ENCODE results near the gene DCUN1D2.
"Not testable (repeated sequence)": the region's sequence is repeated elsewhere in the genome, so short reads cannot be mapped to it uniquely, and the experiment has no call there.

Gene DCUN1D2

DNA sequence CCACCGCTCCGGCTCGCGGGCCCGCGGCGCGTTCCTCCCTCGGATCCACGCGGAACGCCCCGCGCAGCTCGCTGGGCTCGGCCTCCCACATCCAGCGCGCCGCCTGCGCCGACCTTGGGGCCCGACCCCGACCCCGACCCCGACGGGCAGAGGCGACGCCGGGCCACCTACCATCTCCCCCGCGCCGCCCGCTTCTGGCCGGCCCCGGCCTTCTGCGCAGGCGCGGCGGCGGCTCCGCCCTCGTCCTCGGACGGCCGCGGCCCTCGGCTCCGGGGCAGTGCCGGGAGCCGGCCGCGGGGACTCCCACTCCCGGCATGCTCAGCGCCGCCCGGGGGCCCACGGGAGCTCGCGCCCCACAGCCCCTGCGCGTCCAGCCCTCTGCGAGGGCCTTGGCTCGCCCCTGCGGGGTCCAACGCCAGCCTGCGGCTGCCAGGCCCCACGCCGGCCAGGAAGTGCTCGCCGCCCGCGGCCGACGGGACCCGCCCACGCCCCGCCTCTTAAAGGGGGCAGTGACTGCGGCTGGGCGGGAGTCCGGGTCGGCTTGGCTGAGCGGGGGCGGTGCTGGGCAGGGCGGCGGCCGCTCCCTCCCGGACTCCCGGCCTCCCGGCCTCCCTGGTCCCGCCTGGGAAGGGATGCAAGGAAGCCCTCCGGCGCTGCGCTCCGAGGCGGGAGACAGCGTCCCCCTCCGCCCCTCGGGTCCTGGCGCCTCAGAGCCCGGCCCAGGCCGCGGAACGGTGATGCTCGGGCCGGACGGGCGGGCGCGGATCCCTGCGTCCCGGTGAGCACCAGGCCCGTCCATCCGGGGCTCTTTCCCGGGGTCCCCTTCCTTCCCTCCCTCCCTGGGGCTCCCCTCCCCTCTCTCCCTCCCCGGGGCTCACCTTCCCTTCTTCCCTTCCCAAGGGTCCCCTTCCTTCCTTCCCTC lies at the start of gene DCUN1D2:
Gene DCUN1D2, minus strand, starts transcription at position 216 of the 922 bp plus-strand sequence. Its CDS starts 42 bp downstream, at position 174.
- no peak for FAIRE-seq

DNA sequence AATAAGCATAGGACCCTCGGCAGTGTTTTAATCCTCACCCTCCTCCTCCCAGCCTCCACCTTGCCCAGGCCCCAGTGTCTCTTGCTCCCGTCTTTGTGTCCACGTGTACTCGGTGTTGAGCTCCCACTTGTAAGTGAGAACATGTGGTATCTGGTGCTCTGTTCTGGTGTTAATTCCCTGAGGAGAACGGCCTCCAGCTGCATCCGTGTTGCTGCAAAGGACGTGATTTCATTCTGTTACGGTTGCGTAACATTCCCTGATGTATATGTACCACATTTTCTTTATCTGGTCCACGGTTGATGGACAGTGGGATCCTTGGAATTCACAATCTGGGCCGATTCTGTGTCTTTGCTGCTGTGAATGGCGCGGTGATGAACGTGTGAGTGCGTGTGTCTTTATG lies 49.3 kb upstream of the DCUN1D2 start:
- FAIRE-seq = no peak

DNA sequence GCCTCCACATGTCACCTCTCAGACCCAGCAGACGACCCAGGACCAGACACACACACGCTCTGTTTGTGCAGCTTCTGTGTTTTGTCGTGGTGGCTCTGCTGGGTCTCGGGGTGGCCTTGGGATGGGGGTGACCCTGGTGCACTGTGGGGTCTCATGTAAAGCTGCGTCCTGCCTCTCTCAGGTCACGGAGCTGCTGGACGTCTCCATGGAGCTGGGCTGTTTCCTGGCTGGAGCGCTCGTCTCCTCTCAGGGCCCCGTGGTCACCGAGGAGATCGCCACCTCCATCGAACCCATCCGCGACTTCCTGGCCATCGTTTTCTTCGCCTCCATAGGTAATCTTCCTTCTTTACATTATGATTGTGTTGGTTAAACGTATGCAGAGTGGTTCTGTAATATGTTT lies 48.7 kb upstream of the DCUN1D2 start:
- no peak for FAIRE-seq

DNA sequence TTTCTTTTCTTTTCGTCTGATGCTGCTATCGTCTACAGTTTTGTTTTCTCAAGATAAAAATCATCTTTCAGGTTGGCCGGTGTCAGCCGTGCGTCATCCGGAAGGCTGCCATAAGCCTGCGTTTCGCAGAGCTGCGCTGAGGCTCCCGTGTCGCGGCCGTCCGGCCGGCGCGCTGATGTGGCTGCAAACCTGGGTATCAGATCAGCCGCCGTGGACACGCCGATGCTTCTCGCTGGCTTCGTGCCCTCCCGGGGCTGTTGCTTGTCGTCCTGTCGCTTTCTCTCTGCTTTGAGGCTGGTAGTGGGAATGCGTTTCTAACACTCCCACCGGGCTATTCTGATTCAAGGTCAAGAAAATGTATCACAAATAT lies 48.2 kb upstream of the DCUN1D2 start:
- no peak for FAIRE-seq

DNA sequence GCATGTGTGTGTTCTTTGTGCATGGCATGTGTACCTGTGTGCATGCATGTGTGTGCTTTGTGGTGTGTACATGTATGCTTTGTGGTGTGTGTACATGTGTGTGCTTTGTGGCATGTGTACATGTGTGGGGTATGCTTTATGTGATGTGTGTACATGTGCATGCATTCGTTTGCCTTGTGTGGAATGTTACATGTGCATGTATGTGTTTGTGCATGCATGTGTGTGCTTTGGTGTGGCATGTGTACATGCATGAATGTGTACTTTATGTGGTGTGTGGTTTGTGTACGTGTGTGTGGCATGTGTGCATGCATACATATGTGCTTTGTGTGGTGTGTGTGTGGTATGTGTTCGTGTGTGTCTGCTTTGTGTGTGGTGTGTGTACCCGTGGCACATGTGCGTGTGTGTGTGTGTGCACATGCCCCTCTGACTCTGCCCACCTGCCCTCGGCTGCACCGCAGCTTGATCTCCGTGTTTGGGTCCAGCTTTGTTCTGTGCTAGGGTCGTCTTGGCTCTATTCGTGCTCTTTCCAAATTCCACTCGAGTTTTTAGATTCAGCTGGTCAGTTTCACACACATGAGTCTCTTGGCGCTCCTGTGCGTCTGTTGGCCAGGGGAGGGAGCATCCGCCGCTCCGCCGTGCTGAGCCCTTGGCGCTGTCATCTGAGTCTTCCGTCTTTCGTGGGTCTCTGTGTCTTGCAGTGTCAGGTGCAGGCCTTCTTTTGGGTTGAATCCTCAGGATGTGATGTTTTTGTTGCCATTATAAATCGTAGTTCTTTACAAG lies 47.6 kb upstream of the DCUN1D2 start:
- no peak for FAIRE-seq

DNA sequence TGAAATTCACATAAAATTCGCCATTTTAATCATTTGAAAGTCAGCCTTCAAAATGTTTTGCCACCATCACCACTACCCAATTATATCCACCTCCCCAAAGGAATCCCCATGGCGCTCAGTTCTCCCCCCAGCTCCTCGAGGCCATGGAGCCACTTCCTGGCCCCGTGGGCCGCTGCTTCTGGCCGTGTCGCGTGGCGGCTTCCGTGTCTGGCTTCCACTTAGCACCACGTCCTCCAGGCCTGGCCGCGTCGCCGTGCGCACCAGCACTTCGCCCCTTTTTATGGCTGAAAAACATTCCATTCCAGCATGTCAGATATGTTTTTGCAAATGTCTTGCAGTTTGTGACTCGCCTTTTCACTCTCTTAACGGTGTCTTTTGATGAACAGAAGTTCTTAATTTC lies 46.7 kb upstream of the DCUN1D2 start:
- FAIRE-seq = no peak

DNA sequence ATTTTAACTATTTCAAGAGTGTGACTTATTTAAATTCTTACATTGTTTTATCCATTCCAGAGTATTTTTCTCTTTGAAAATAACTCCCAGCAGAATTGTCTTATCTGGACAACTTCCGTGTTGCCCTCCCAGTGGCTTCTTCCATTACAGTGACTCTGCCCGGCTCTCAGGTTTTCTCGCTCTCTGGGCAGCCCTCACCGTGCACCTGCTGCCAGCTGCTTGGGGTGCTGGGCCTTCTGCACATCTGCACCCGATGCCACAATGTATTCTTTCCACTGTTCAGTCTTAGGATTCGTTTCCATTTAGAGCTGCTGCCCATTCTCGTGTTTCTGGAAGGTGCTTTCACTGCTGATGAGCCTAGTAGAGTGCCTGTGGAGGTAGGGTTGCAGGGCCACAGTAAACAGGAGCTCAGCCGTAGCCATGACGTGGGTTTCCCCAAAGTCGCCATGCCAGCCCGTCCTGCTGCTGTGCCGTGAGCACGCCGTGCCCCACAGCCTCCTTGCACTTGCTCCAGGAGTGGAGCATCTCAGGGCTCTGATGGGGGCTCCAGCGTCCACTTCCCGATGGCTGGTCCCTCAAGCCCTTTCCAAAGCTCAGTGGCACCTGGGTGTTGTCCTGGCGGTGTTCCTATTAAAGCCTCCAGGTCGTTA lies 46.1 kb upstream of the DCUN1D2 start:
- no peak for FAIRE-seq

DNA sequence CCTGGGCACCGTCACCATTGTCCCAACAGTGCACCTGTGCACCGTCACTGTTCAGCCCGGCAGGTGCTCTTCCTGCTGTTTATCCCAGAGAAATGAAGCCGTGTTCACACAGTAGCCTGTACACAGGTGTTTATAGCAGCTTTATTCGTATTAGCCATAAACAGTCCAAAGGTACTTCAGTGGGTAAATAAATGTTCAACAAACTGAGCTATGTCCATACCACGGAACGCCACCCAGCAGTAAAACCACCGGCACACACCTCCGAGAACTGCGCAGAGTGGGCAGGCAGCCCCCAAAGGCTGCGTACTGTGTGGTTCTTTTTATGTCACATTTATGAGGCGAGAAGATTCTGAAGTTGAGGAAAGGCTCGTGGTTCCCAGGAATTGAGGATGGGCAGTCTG lies 44.9 kb upstream of the DCUN1D2 start:
- no peak for FAIRE-seq

DNA sequence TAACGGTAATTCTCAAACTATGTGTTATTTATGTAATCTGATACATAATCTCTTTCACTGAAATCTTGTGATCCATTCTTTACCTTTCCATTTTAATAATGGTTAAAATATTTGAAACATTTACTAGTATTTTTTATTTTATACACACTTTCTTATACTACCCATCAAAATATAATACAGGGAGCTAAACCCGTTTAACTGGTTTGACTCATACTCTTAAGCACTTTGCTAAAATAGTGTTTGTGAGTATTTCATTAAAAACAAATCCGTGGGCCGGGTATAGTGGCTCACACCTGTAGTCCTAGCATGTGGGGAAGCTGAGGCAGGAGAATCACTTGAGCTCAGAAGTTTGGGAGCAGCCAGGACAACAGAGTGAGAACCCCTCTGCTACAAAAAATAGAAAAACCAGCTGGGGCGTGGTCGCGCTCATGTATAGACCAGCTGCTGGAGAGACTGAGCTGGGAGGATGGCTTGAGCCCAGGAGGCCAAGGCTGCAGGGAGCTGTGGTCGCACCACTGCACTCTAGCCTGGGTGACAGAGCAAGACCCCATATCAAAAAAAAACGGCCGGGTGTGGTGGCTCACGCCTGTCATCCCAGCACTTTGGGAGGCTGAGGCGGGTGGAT lies 43.8 kb upstream of the DCUN1D2 start:
- no peak for FAIRE-seq

DNA sequence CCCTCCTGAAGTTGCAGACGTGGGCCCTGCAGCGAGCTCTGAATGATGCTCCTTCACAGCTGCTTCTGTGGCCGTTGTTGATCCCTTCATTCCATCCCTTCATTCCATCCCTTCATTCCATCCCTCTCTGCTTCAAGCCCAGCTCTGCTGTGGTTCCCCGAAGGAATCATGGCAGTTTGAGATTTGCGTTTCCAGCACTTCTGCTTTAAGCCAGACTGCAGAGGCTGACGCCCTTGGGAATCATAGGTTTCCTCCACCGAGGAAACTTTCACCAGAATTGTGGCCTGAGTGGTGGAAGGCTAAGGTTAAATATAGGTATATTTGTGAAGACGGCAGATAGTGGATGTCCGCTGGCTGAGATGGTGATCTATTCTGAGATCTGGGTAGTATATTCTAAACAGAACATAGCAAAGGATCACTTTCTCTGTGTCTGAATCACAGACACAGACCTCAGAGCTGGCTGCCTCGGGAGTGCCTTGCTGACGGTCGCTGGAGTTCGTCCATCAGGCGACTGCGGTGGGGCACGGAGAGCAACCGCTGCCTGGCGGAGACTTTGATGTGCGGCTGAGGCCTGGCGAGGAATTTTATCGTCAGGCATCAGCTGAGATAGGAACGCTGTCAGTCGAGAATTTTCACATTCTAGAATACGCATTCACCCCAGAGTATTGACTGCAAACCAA lies 42.8 kb upstream of the DCUN1D2 start:
- FAIRE-seq = no peak

DNA sequence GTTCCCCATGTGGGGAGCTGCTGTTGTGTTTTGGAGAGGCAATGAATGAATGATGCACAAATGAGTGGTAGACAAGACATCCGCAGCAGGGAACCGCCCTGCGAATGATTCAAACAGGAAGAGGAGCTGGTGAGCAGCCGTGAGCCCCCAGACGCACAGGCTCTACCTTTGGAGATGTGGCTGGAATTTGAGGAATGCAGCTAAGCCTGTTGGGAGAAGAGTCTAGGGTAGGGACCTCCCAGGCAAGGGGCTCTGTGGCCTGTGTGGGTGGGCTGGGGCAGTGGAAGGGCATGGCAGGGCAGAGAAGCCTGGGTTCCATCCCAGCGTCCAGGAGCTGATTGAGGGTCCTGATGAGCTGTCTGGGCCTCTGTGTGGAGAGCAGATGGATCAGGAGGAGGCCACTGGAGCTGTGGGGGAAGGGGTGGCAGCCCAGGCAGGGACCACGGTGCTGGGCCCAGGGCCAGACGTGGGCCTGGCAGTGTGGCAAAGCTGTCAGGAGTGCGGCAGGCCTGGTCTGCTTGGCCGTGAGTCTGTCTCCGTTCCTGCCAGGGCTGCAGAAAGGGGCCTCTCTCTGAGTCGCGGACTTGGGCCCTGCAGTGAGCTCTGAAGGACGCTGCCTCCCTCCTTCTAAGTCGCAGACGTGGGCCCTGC lies 41.8 kb upstream of the DCUN1D2 start:
- no peak for FAIRE-seq

DNA sequence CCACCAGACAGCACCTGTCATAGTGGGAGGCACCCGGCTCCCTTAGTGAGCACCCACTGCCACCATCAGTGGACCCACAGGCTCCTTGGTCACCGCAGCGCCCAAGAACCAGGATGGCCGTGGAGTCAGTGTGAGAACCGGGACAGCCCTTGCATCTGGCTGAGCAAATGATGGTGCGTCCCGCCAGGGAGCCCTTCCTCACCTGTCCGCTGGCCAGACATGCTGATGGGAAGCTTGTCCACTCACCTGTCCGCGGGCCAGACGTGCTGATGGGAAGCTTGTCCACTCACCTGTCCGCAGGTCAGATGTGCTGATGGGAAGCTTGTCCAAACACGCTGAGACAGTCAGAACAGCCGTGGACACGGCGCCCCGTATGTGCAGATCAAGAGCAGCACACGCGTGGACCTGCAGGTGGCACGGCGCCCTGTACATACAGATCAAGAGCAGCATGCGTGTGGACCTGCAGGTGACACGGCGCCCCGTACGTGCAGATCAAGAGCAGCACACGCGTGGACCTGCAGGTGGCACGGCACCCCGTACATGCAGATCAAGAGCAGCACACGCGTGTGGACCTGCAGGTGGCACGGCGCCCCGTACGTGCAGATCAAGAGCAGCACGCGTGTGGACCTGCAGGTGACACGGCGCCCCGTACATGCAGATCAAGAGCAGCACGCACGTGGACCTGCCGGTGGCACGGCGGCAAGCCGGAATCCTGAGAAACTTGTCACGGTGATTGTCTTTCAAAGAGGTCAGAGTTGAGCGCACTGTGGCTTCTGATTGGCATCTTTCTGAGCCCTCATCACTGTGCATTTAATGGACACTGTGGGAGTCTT lies 40.7 kb upstream of the DCUN1D2 start:
- no peak for FAIRE-seq

DNA sequence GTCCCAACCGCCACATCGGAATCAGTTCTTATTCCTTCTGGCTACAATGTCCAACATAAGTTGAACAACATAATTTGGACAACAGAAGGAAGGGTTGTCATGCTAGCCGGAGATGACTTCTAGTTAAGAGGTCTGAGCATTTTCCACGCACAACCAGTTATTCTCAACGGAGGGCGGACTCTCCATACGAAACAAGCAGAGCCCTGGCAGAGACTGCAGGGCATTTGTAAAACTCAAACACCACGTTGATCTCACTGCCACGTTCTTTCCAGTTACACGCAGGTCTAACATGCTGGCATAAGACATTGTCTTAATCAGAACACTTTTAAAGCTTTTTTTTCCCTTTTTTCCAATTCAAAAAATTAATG lies 38.3 kb upstream of the DCUN1D2 start:
- no peak for FAIRE-seq

DNA sequence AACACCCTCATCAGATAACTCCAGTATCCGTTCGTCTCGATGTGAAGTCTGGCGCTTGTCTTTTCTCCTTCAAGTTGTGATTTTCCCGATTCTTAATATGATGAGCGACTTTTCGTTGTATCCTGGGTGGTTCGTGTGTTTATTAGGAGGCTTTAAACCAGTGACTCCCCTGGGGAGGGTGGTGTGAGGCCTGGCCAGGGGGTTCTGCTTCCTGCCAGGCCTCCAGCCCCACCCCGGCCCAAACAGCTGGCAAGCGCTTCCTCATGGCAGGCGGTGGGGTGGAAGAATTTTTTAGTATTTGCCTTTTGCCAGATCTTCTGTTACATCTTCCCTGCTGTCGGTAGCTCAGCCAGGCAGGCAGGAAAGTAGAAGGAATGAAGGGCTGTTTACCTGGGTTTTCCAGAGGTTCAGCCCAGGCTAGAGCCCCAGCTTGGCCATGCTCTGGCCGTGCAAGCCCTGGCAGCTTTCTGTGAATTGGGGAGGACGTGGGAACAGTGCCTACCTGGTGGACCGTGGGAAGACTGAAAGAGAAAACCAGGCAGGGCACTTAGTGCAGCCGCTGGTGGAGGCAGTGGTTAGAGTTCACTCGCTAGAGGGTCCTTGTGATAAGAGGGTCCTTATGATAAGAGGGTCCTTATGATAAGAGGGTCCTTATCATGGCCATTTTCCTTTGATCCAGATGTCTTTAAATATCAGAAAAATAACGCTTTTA lies 37.7 kb upstream of the DCUN1D2 start:
- no peak for FAIRE-seq

DNA sequence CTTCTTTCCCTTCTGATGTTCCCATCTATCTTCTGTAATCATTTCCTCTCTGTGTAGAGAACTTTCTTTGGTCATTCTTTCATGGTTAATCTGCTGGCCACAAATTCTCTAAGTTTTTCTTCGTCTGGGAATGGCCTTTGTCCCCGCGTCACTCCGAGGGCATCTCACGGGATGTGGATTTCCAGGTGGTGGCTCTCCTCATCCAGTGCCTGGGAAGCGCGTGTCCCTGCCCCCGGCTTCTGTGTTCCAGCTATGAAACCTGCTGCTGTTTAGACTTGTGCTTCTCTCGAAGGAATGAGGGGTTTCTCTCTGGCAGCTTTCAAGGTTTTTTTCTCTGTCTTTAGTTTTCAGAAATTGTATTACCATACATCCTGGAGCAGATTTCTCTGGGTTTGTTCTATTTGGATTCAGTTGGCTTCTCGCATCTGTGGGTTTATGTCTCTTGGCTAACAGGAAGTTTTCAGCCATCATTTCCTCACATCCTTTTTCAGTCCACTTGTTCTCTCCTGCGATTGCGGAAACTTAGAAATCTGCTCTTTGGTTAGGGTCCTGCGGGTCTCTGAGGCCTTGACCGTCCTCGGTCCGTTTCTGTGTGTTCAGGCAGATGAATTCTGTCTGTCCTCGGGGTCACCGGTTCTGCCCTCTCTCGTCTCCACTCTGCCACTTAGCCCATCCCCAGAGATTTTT lies 36.9 kb upstream of the DCUN1D2 start:
- no peak for FAIRE-seq

DNA sequence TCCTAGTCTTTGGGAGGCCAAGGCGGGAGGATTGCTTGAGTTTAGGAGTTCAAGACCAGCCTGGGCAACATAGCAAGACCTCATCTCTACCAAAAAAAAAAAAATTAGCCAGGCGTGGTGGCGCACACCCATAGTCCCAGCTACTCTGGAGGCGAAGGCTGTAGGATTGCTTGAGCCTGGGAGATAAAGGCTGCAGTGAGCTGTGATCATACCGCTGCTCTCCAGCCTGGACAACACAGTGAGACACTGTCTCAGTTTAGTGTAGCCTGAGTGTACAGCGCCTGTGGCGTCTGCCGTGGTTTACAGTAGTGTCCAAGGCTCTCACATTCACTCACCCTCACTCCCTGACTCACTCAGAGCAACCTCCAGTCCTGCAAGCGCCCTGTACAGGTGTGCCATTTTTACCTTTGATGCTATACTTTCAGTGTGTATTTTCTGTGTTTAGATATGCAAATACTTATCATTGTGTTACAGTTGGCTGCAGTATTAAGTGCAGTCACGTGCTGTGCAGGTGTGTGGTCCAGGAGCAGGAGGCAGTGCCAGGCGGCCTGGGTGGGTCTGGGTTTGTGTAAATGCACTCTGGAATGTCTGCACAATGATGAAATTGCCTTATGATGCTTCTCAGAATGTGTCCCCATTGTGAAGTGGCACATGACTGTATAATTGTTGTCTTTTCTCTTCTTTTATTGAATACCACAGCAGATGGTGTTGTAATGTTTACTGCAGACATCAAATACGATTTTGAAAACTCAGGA lies 36.1 kb upstream of the DCUN1D2 start:
- no peak for FAIRE-seq

DNA sequence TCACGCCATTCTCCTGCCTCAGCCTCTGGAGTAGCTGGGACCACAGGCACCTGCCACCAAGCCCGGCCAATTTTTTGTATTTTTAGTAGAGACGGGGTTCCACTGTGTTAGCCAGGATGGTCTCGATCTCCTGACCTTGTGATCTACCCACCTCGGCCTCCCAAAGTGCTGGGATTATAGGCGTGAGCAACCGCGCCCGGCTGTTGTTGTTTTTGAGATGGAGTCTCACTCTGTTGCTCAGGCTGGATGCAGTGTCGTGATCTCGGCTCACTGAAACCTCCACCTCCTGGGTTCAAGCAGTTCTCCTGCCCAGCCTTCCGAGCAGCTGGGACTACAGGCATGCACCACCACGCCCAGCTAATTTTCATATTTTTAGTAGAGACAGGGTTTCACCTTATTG lies 31.9 kb upstream of the DCUN1D2 start:
- not testable (repeated sequence) for FAIRE-seq

DNA sequence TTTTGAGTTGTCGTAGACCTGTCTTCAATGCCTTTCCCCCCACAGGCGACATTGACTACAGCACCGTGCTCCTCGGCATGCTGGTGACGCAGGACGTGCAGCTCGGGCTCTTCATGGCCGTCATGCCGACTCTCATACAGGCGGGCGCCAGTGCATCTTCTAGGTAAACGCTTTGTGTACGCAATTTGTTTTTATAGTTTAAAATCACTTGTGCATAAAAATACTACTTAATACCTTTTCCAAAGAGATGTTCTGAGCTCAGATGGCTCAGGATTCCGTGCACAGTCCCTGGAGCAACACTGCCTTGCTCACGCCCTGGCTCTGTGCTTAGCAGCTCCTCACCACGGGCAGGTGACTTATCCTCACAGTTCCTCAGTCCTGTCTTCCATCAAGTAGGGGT lies 30.1 kb upstream of the DCUN1D2 start:
- FAIRE-seq = no peak

DNA sequence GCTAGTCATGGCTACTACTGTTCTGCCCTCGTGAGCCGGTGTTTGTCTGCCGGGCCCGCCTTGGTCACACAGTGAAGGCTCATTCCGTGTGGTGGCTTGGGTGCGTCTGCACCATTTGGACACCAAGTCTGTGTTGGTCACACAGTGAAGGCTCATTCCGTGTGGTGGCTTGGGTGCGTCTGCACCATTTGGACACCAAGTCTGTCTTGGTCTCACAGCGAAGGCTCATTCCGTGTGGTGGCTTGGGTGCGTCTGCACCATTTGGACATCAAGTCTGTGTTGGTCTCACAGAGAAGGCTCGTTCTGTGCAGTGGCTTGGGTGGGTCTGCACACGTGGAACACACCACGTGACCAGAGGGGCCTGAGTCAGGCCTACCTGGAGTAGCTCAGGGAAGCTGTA lies 29.0 kb upstream of the DCUN1D2 start:
- FAIRE-seq = no peak
